GM21526 (cell line): ENCODE measurements around the gene MBD5.

Source experiments
- ATAC-seq: cut with Tn5 transposase; IDR thresholded peaks from one replicate; pipeline ENCODE4 v1.9.1; 2021; ENCODE audit warnings: moderate library complexity; ENCODE audit not compliant: unreplicated experiment, low FRiP score

The MBD5 gene

DNA sequence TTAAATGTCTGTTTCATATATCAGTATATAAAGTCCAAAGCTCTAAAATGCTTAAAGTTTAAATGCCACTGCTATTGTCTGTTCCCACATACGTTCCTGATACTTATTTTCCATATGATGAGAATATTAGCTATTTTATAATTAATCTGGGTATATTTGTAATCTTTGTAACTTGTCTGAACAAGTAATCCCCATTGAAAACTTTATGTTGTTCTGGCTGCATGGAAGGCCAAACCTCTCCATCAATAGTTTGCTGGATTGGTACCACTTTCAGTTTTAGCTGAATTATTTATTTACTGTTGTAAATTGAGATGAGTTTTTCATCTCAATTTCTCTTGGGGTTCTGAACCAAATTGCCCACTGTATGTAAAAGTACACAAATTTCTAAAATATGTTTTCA is 1.5 kb downstream of the MBD5 start:
- ATAC-seq, result no peak

DNA sequence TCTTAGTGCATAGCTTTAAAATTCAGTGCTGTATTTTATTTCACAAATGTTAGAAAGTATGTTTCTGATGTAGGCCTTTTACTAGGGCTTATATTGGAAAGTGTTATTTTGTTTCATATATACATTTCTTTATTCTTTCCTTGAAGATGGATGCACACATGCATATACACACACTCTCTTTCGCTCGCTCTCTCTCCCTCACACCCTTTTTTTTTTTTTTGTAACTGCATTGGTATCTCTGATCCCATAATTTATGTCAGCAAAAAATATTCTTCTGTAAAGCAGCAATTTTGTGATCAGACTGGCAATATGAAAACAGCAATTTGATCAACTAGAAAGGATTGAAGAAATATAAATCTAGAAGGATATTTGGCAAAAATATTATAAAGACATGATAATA is 2.0 kb downstream of the MBD5 start:
- no peak for ATAC-seq

DNA sequence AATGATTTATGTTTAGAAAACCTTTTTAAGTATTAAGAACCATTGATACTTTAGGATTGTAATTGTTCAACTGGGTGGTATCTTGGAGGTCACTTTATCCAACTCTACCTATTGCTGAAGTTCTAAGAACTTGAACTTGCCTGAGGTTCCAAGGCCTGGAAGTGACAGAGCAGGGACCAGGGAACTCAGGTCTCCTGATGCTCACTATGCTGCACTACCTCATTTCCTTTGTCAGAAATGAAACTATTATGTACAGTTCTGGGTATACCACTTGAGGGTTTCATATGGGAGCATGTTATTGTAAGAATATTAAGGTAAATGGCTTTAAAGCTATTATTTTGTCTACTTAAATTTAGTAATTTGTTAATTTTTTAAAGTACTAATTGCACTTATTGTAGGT is 3.0 kb downstream of the MBD5 start:
- peak; percentile 41 for ATAC-seq

DNA sequence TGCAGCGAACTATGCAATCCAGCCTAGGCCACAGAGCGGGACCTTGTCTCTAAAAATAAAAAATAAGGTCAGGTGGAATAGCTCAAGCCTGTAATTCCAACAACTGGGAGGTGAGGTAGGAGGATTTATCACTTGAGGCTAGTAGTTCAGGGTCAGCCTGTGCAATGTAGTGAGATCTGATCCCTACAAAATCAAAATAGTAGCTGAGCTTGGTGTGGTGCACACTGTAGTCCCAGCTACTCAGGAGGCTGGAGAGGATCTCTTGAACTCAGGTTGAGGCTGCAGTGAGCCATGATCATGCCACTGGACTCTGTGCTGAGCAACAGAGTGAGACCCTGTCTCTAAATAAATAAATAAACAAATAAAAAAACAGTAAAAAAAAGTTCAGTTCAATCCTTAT is 5.7 kb downstream of the MBD5 start:
- ATAC-seq, result no peak

DNA sequence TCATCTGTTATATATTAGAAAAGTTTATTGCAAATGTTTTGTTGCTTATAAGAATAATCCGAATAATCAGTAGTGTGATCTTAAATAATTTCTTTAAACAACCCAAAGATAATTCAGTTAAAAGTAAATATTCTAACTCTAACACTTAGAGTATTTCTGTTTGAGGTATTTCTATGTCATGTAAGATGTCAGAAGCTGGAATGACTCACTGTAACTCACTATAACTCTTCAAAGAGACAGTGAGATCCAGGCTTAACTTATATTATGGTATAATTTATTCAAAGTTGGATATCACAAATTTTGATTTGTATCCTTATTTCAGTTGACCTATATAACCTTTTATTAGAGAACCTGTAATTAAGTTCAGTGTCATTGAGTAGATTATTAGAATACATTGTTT is 6.9 kb downstream of the MBD5 start:
- ATAC-seq, result no peak

DNA sequence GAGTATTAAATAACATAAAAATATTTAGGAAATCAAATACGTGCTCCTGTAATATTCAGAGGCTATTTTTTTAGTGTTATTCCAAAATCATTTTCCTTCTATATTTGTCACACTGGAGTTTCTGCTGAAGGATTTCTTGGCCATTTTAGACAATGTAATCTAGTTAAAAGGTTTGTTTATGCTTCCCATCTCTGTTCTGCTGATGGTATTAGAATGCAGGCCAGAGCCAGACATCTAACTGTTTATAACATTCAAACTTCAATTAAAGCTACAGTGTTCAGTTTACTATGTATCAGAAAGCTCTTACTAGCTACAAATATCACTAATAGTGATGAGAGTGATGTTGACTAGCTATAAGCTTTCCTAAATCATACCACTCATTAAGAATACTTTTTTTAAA is 7.9 kb downstream of the MBD5 start:
- ATAC-seq, result no peak

DNA sequence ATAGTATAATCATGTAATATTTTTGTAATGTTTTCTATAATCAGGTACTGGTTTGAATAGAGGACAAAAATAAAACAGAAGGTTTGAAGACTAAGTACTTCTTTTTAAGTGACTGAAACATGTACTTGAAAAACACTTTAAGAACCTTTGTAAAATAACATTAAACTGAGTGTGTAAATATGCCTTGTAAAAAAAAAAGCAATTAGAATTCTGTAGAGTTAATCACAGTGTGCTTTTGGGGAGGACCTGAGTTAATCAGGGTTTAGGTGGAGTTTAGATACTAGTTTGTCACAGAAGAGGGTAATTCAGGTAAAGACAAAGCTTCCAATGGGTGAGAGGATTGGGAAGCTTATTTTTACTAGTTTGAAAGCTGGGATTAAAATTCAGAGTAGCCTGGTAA is 10.3 kb downstream of the MBD5 start:
- ATAC-seq, result no peak

DNA sequence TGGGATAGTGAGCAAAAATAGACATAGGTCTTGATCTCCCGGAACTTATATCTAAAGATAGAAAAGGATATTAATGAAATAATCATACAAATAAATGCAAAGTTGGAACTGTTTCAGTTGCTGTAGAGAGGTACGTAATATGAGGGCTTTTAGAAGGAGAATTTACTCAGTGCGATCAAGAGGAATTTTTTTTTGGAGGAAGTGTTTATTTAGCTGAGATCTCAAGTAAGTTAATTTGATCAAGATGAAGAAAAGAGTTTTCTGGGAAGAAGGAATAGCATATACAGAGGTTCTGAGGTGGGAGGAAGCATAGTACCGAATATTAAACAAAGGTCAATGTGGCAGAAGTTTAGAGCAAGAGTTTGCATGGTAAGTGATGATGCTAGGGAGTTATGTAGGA is 11.3 kb downstream of the MBD5 start:
- no peak for ATAC-seq

DNA sequence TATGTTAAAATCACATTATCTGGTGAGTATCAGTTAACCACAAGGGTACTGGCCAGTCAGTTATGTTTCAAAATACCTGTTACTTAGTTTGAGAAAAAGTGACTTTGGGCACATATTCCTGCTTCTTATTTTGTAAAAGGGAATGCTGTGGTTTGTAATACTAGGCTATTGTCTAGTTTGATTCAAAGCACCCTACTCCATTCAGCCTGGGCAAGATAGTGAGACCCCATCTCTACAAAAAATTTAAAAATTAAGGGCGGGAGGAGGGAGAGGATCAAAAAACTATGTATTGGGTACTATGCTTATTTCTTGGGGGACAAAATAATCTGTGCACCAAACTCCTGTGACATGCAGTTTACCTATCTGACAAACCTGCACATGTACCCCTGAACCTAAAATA is 18.9 kb downstream of the MBD5 start:
- ATAC-seq, result no peak

DNA sequence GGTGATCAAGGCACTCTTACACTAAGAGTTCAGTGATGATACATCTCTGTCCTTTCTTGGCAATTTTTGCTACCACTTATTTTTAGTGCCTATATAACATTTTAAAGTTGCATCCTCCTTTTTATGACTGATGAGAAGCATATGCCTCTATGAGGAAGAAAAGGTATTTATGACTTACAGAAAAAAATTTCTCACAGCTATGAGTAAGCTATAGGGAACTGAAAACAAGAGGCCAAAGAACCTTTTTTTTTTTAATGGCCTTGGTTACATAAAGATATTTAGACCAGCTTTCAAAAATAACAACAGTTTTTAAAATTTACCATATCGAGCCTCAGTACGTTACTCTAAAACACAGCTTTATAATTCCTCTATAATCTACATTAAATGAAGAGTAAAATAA is 21.3 kb downstream of the MBD5 start:
- ATAC-seq, result peak; percentile 88

DNA sequence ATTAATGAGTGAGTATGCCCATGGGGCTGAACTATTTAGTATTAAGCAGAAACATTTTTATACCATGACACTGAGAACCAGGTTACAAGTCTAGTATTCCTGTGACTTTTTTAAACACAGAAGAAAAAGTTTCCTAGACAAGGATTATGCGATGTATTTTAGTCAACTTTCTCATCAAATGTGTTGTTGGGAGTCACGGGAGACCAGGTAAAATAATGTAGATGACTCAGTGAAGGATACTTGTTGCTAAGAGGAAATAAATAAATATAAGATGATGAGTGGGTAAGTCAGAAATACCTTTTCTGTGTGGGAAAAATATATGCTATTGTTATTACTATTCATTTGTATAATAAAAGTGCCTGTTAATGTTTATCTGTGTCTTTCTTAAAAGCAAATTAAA is 23.4 kb downstream of the MBD5 start:
- ATAC-seq, result no peak

DNA sequence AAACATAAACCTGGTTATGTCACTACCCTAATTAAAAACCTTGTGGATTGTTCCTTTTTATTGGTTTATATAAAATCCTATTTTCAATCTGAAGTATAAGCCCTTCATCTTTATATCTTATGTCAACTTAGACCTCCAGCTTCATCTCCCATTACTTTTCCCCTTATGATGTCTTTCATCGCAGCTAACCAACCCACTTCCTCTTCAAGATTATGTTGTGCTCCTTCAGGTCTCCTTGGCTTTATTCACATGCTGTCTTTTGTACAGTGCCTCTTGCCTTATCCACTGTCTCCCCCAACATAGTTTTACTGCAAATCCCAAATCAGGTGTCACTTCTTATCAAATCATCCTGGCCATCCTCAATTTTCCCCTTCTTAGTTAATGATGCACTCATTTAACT is 25.9 kb downstream of the MBD5 start:
- ATAC-seq, result no peak

DNA sequence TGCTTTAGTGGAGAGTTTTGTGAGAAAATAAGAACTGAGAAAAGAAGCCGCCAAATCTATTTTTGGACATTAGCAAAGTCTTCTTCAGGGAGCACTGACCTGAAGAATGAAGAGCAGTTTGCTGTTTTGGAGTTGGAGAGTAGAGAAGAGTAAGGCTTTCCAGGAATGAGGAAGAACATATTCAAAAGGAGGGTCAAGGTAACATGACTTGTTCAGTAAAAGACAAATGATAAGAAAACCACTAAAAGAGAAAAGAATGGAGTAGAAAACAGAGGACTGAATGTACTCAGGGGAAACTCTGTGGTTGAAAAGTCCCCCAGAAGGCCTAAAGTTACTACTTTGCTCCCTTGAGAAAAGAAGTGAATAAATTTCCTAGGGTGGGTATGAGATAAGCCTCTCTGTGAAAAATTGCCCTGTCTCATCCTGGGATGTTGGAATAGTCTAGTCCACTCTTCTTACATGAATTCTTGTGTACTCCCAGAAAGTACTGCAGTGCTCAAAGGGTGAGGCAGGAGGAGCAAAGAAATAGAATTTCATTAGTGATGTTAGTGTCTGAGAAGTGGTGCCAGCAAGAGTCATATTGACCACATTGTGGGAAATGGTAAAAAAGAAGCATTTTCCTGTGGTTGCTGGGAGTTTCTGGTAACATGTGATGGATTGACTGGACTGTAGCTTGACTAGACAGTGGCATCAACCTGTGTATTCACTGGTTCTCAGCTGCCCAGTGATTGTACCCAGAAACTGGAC is 27.8 kb downstream of the MBD5 start:
- ATAC-seq, result peak; percentile 42

DNA sequence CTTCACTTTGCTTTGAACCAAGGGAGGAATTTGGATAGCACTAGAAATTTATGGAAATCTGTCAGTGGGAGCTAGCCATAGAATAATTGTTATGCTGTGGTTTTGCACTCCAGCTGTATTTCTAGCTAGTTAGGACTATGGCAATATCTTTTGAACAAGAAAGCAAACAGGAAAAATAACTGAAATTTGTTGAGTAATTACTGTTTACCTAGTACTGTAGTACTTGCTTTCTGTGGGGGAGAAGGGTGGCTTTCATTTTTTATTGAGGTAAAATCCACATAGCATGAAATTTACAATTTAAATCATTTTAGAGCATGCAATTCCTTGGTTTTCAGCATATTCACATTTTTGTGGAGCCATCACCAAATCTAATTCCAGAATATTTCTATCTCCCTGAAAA is 28.4 kb downstream of the MBD5 start:
- no peak for ATAC-seq

DNA sequence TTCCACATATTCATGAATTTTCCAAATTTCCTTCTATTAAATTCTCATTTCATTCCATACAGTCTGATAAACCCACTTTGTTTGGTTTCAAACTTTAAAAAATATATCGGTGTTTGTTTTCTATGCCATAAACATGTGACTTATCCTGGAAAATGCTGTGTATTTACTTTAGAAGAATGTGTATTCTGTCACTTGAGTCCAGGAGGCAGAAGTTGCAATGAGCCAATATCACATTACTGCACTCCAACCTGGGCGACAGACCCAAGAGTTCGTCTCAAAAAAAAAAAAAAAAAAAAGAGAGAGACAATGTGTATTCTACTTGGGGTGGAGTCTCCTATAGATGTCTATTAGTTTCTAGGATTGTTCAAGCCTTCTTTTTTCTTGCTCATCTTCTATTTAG is 31.8 kb downstream of the MBD5 start:
- no peak for ATAC-seq

DNA sequence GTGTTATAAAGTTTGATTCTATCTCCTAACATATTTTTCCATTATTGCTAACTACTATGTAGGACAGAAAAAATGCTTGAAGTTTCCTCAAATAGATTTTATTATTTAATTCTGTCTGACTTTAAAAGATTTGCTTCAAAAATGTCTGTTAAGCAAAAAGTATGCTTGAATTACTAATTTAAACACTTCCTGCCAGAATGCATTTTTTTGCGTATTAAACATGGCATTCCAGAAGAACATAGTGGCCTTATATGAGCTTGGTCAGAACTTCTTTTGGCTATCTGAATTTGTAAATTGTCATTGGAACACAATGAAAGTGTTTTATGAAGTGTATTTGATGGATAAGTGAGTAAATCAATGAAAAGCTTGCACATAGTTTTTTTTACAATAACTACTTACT is 37.8 kb downstream of the MBD5 start:
- ATAC-seq, result no peak

DNA sequence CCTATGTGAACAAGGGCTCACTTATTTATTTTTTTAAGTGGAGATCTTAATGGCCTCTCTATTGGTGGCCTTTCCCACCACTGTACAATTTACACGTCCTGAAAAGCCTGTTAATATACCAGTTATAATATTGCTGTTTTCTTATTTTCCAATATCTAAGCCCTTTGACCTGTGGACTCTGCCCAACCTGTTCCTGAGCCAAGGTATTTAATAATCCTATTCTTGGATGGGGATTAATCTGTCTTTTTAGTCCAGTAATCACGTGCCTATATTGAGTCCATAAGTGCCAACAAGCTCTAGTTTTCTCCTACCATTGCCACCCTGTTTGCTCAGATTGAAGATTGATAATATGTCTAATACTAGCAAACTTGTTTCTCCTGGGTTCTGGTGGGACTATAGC is 42.7 kb downstream of the MBD5 start:
- ATAC-seq, result no peak

DNA sequence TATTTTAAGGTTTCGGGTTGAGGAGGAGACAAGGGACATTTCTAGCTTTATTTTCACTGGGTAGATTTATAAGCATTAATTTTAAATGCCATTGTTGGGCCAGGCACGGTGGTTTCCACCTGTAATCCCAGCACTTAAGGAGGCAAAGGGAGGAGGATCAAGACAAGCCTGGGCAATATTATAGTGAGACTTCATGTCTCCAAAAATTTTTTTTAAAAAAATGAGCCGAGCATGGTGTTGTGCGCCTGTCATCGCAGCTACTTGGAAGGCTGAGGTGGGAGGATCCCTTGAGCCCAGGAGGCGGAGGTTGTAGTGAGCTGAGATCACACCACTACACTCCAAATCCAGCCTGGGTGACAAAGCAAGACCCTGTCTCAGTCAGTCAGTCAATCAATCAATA is 45.0 kb downstream of the MBD5 start:
- ATAC-seq, result no peak

DNA sequence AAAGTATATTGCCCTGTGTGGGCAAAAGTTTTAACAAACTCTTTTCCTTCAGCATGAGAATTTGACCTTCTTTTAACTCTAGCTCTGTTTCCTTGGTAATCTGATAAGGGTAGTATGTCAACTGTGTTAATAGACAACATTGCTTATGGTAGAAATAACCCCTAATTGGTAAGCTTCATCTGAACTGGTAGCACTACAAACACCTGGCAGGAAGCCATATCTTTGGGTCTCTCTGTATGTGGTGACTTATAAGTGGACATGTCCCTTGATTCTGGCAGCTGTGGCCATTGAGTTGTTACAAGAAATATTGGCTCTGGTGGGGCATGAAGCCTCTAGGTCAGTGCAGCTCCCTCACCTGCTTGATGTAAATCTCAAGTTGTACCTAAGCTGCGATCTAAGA is 46.9 kb downstream of the MBD5 start:
- ATAC-seq, result no peak

DNA sequence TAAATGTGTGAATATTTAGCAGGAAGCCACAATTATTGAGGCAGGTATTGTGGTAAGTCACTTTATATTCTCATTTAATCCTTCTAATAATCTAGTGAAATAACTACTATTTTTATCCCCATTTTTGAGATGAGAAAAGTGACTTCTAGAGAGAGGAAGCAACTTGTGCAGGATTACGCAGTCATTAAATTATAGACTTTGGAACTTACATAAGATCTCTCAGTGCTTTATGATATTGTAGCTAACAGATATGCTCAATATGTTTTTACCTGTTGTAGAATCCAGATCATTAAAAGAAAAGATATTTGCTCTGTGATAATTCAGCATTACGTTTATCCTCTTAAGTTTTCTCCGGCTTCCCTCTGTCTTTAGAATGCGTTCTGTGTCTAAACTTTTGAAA is 50.5 kb downstream of the MBD5 start:
- no peak for ATAC-seq

DNA sequence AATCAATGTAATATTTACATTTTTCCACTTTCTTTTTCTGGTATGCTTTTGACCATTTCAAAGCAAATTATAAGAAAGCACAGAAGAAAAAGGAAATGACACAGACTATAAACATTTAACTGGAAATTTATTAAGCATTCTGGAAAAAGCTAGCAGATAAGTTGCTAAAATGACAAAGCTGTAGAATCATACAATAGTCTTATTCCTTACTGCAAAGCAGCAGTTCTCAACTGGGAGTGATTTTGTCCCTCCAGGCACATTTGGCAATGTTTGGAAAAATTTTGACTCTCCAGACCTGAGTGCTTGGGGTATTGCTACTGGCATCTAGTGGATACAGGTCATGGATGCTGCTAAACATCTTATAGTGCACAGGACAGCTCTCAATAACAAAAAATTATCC is 75.1 kb downstream of the MBD5 start:
- no peak for ATAC-seq

DNA sequence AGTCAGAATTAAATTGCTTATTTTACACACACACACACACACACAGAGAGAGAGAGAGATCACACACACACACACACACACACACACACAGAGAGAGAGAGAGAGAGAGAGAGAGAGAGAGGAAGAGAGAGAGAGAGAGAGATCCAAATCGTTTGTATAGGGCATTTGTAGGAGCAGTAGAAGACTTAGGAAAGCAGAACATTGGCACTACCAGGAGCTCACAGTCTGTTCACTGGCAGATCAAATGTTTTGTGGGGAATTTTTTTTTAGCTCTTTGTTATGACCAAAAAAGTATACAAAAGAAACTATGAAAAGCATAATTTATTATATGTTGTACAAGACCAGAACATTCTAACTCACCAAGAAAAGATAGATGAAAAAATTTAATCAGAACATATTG is 81.8 kb downstream of the MBD5 start:
- ATAC-seq, result no peak

DNA sequence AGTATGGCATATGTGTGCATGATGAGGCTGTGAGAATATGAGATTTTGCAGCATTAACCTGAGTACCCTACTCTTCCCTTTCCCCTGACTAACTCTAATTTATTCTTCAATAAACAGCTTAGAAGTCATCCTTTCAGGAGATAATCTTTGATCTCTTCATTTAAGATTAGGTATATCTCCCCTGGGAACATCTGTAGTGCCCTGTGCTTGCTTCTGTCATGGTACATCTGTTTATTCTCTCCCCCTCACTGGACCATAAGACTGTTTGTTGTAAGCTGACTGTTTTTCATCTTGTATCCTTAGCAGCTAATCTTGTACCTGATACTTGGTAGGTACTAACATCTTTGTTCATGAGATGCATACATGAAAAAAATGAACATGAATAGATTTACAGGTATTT is 83.1 kb downstream of the MBD5 start:
- no peak for ATAC-seq
